MCF 10A (cell line): Measurements from ENCODE around the gene TCF3. TPM values are rescaled to one million over a fixed set of nuclear protein-coding genes. Genes with fewer than 3 reads are reported as not detected.

Experiments
- BruUV-seq: library from RNA; stranded (reverse); fragments of 400-500 nt; replicated peaks from 2 replicates; lab custom pipeline; 2021; lab: Mats Ljungman, UMichigan
- CTCF ChIA-PET: fragments of 300-600 bp; sonication (Branson Sonifier 250); formaldehyde crosslinking; extraction: SDS; loops from one replicate; lab custom pipeline; 2021; ENCODE audit warnings: antibody characterized with exemption, inconsistent platforms; lab: Yijun Ruan, JAX
- POLR2A ChIA-PET: fragments of 300-600, 350-650 bp; sonication (Branson Sonifier 250); formaldehyde crosslinking; extraction: SDS; loops from one replicate; lab custom pipeline; 2020; ENCODE audit warnings: antibody characterized with exemption, inconsistent platforms; lab: Yijun Ruan, JAX
- DNase-seq: peaks from one replicate; pipeline ENCODE4 v3.0.0-alpha.2; 2018; ENCODE audit not compliant: unreplicated experiment
- H3K27ac Mint-ChIP-seq: one replicate; pipeline ENCODE4 v1.8.0; 2022; ENCODE audit warnings: mild to moderate bottlenecking, low read depth, mixed read lengths; ENCODE audit not compliant: unreplicated experiment
- H3K27me3 Mint-ChIP-seq: one replicate; pipeline ENCODE4 v1.8.0; 2022; ENCODE audit warnings: mixed read lengths; ENCODE audit not compliant: insufficient read depth, unreplicated experiment
- H3K36me3 Mint-ChIP-seq: one replicate; pipeline ENCODE4 v1.8.0; 2022; ENCODE audit warnings: mild to moderate bottlenecking, moderate library complexity, mixed read lengths; ENCODE audit not compliant: insufficient read depth, unreplicated experiment
- H3K4me1 Mint-ChIP-seq: one replicate; pipeline ENCODE4 v1.8.0; 2022; ENCODE audit warnings: mixed read lengths; ENCODE audit not compliant: insufficient read depth, unreplicated experiment
- H3K4me3 Mint-ChIP-seq: one replicate; pipeline ENCODE4 v1.8.0; 2022; ENCODE audit warnings: mild to moderate bottlenecking, moderate library complexity, mixed read lengths; ENCODE audit not compliant: unreplicated experiment
- H3K9me3 Mint-ChIP-seq: one replicate; pipeline ENCODE4 v1.8.0; 2022; ENCODE audit warnings: mixed read lengths; ENCODE audit not compliant: unreplicated experiment
- intact Hi-C: fragments of 100-400 bp; cut with micrococcal nuclease; formaldehyde crosslinking; loops from 2 replicates; pipeline ENCODE4 v1.14.1; 2022
- total RNA-seq: library from RNA; stranded (reverse); gene quantifications from 2 replicates; pipeline ENCODE4 v1.2.3, GENCODE V29; 2022
- TF ChIP-seq, protein P1 (sequence below): fragments of 200-600 bp; IDR thresholded peaks from one replicate; pipeline ENCODE4 v1.8.0; 2022; ENCODE audit warnings: antibody characterized with exemption, mild to moderate bottlenecking; ENCODE audit not compliant: unreplicated experiment

TCF3 gene
- total RNA-seq, 1 experiment from 2014 or later, result 100 TPM

DNA sequence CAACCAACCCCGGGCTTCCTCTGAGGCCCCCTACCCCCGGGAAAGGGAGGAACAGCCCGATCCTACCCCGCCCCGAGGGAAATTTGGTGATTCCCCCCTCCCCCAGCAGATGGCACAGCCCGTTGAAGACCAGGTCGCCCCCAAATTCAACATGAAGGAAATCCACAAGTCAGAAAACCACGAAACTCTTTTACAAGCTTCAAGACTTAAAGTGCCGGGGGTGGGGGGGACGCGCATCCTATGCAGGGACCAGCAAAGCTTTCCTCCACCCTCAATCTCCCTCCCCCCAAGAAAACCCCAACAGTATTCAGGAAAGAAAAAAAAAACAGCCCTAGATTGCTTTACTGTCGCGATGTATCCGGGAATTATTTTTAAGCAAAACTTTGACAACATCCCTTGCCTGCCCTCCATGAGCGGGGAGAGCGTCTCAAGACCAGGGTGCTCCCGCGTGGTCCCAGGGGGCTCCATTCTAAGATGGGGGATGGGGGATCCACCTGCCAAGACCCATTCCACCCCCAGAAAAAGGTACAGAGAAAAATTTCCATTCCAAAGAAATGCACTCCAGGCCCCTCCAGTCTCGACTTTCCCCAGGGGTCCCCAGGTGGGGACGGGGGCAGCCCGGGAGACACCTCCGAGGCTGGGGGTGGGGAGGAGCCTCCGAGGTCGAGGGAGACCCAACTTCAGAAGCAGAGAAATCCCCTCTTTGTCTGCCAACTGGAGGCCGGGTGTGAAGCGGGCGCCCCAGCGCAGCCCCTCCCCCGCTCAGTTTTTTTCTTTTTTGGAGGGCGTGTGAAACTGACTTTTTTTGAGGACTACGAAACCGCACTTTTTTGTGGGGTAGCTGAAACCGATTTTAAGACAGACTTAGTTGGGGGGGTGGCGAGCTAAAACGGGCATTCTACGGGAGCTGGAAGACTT lies 1.5 kb downstream of the TCF3 start:
- Mint-ChIP-seq H3K4me3 (peak overlapping the region; percentile 75), H3K27ac (peak overlapping the region; percentile 46), H3K36me3 (peaks cover 34% of the 10 kb centered on the region), H3K9me3 (no peaks in the 10 kb centered on the region), H3K27me3 (no peaks in the 10 kb centered on the region), H3K4me1 (no peaks in the 10 kb centered on the region)
- ChIA-PET POLR2A (interaction anchor here (0.5 to 3.9 kb wide), 12 partner anchors 11 to 625 kb away, joined by 3 to 49 read pairs (median 5); partner anchors contain the start of genes CNN2, MBD3 and UQCR11), CTCF (interaction anchor here (0.5 to 1.4 kb wide), 5 partner anchors 11 to 198 kb away, joined by 3 to 5 read pairs (median 4); no protein-coding TSS in a partner anchor)
- TF ChIP-seq, protein P1, sequence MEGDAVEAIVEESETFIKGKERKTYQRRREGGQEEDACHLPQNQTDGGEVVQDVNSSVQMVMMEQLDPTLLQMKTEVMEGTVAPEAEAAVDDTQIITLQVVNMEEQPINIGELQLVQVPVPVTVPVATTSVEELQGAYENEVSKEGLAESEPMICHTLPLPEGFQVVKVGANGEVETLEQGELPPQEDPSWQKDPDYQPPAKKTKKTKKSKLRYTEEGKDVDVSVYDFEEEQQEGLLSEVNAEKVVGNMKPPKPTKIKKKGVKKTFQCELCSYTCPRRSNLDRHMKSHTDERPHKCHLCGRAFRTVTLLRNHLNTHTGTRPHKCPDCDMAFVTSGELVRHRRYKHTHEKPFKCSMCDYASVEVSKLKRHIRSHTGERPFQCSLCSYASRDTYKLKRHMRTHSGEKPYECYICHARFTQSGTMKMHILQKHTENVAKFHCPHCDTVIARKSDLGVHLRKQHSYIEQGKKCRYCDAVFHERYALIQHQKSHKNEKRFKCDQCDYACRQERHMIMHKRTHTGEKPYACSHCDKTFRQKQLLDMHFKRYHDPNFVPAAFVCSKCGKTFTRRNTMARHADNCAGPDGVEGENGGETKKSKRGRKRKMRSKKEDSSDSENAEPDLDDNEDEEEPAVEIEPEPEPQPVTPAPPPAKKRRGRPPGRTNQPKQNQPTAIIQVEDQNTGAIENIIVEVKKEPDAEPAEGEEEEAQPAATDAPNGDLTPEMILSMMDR, result no peak
- intact Hi-C loops, result loop anchor here (5.0 kb wide), 1 partner anchor 44 kb away; the partner anchor contains the start of gene UQCR11
- DNase-seq, result peak; percentile 22
- TSS peak; percentile 45 for BruUV-seq

DNA sequence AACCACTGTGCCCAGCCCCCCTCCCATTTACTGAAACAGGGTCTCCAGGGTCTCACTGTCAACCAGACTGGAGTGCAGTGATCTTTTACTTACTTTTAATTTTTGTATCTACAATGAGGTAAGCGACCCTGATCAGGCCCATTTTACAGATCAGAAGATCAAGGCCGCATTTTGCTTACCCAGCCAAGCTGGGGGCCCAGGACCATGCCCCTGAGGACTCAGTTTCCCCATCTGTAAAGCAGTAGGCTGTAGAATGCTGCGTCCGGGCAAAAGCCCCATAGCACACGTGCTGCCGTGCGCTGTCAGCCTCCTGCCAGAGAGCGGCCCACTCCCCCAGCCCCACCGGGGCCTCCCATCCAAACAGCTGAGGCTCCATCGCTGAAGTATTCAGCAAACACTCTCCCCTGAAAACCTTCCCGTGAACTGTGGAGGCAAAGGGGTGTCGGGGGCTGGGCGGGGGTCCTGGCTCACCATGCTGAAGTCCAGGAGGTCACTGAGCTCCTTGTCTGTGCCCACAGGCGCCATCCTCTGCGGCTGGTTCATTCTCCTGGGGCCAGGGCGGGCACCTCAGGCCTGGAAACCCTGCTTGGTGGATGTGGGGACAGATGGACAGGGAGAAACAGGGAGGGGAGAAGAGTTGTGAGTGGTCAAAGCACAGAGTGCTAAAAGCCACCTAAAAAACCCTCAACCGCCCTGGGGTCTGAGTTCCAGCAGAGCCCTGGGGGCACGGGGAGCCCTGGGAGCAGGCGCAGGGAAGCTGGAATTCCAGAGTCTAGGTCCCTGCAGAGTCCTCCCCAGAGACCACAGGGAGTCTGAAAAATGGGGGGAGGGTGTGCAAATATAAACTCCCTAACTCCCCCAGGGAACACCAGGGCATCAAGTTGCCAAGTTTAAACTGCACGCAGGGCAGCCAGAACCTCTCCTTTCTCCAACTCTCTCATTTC lies 2.4 kb downstream of the TCF3 start:
- intact Hi-C loops, result loop anchor here (5.0 kb wide), 1 partner anchor 43 kb away; the partner anchor contains the start of gene UQCR11
- no peaks in the 10 kb centered on the region for H3K27me3 Mint-ChIP-seq
- CTCF ChIA-PET, result interaction anchor here (0.6 to 1.4 kb wide), 3 partner anchors 9 to 176 kb away, joined by 4 to 5 read pairs (median 4); no protein-coding TSS in a partner anchor

GRCh38 chr19:1648920-1649541 lies 3.4 kb downstream of the TCF3 start:
- ChIA-PET CTCF (interaction anchor here (0.6 kb wide), 1 partner anchor 8 kb away, joined by 4 read pairs; no protein-coding TSS in a partner anchor), POLR2A (interaction anchor here (1.1 kb wide), 1 partner anchor 43 kb away, joined by 3 read pairs; no protein-coding TSS in a partner anchor)
- no peaks in the 10 kb centered on the region for H3K9me3 Mint-ChIP-seq
- DNase-seq, result no peak
- H3K4me3 Mint-ChIP-seq, result no peak overlapping the region
- BruUV-seq, result no TSS peak
- TF ChIP-seq, protein P1, result no peak
- intact Hi-C loops, result no loop called here
- H3K27ac Mint-ChIP-seq, result no peak overlapping the region
- H3K36me3 Mint-ChIP-seq, result peaks cover 30% of the 10 kb centered on the region
- H3K4me1 Mint-ChIP-seq, result no peaks in the 10 kb centered on the region
- H3K27me3 Mint-ChIP-seq, result no peaks in the 10 kb centered on the region

More for the DNA sequence above, 2.4 kb downstream of the TCF3 start:
- peak overlapping the region; percentile 46 for H3K27ac Mint-ChIP-seq
- TF ChIP-seq, protein P1, result no peak
- H3K4me3 Mint-ChIP-seq, result peak overlapping the region; percentile 75
- H3K9me3 Mint-ChIP-seq, result no peaks in the 10 kb centered on the region
- BruUV-seq, result no TSS peak
- peaks cover 34% of the 10 kb centered on the region for H3K36me3 Mint-ChIP-seq
- H3K4me1 Mint-ChIP-seq, result no peaks in the 10 kb centered on the region
- POLR2A ChIA-PET, result interaction anchor here (1.0 to 3.9 kb wide), 3 partner anchors 44 to 57 kb away, joined by 3 to 49 read pairs (median 3); partner anchors contain the start of genes MBD3 and UQCR11
- DNase-seq, result no peak
